NCI-H82 treated with DMSO at 0.1 percent for 48 hours (cell line): ENCODE measurements around the gene DENND5A.
"Not testable (repeated sequence)": the region's sequence is repeated elsewhere in the genome, so short reads cannot be mapped to it uniquely, and the experiment has no call there.

Experiments
- DNase-seq: peaks from one replicate; lab custom pipeline; 2025; ENCODE audit not compliant: unreplicated experiment; lab: John Stamatoyannopoulos, UW

Gene DENND5A

GRCh38 chr11:9178716-9179115 is 86.4 kb downstream of the DENND5A start:
- DNase-seq = no peak

- no peak for DNase-seq
Measured at GRCh38 chr11:9177438-9178091, 87.6 kb downstream of the DENND5A start.

GRCh38 chr11:9176550-9176949 is 88.6 kb downstream of the DENND5A start:
- no peak for DNase-seq

GRCh38 chr11:9176136-9176535 is 89.0 kb downstream of the DENND5A start:
- no peak for DNase-seq

- DNase-seq = no peak
Measured at GRCh38 chr11:9172389-9172788, 92.8 kb downstream of the DENND5A start.

- DNase-seq = no peak
Measured at GRCh38 chr11:9170450-9170849, 94.7 kb downstream of the DENND5A start.

GRCh38 chr11:9169595-9170295 is 95.4 kb downstream of the DENND5A start:
- DNase-seq = no peak

- DNase-seq = not testable (repeated sequence)
Measured at GRCh38 chr11:9161991-9162390, 103.2 kb downstream of the DENND5A start.

GRCh38 chr11:9160166-9160565 is 105.0 kb downstream of the DENND5A start:
- no peak for DNase-seq

GRCh38 chr11:9158898-9159391 is 106.2 kb downstream of the DENND5A start:
- DNase-seq = no peak

GRCh38 chr11:9155930-9156329 is 109.2 kb downstream of the DENND5A start:
- DNase-seq = no peak

- no peak for DNase-seq
Measured at GRCh38 chr11:9153651-9154050, 111.5 kb downstream of the DENND5A start.

- DNase-seq = no peak
Measured at GRCh38 chr11:9151631-9152030, 113.5 kb downstream of the DENND5A start.

GRCh38 chr11:9150926-9151325 is 114.2 kb downstream of the DENND5A start:
- no peak for DNase-seq

GRCh38 chr11:9150501-9150900 is 114.6 kb downstream of the DENND5A start:
- DNase-seq = no peak

GRCh38 chr11:9148727-9149126 is 116.4 kb downstream of the DENND5A start:
- DNase-seq = no peak

GRCh38 chr11:9148035-9148434 is 117.1 kb downstream of the DENND5A start:
- no peak for DNase-seq

GRCh38 chr11:9146477-9146876 is 118.7 kb downstream of the DENND5A start:
- no peak for DNase-seq

GRCh38 chr11:9145283-9145682 is 119.9 kb downstream of the DENND5A start:
- DNase-seq = no peak

- no peak for DNase-seq
Measured at GRCh38 chr11:9144828-9145227, 120.3 kb downstream of the DENND5A start.

GRCh38 chr11:9143721-9144120 is 121.4 kb downstream of the DENND5A start:
- DNase-seq = no peak

GRCh38 chr11:9142732-9143131 is 122.4 kb downstream of the DENND5A start:
- no peak for DNase-seq

GRCh38 chr11:9141186-9141585 is 124.0 kb downstream of the DENND5A start:
- no peak for DNase-seq
